ENCODE data around the gene CCDC187.

CCDC187 gene

DNA sequence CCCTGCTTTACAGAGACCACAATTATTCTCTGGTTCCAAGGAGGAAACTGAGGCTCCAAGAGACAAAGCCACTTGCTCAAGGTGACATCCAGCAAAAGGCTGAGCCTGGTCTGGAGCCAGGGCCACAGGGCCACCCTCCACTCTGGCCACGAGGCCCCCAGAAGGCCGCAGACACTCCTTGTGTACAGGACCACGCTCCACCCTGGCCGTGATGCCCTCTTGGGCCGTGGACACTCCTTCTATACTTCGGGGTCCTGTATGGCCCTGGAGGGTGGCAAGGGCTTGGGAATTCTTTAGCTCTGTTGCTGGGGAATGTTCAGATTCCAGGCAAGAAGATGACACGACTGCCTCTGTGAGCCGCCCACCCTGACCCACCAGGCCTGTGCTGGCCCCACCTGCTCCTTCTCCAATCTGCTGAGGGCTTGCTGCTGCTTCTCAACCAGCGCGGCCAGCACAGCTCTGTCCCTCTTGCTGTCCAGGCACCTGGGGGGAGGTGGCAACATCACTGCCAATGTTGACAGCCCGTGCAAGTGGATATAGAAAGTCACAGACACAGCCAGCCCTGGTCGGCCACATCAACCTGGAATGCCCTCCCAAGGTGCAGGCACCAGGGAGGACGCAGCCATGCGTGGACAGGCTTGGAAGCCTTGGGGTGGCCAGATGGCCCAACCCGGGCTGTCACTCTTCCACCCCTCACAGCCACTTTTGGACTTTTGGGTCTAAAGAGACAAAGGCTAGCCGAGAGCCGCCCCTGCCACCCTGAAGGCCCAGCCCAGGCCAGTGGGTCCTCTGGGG lies 38.1 kb downstream of the CCDC187 start:
- DNase-seq, result no peak

DNA sequence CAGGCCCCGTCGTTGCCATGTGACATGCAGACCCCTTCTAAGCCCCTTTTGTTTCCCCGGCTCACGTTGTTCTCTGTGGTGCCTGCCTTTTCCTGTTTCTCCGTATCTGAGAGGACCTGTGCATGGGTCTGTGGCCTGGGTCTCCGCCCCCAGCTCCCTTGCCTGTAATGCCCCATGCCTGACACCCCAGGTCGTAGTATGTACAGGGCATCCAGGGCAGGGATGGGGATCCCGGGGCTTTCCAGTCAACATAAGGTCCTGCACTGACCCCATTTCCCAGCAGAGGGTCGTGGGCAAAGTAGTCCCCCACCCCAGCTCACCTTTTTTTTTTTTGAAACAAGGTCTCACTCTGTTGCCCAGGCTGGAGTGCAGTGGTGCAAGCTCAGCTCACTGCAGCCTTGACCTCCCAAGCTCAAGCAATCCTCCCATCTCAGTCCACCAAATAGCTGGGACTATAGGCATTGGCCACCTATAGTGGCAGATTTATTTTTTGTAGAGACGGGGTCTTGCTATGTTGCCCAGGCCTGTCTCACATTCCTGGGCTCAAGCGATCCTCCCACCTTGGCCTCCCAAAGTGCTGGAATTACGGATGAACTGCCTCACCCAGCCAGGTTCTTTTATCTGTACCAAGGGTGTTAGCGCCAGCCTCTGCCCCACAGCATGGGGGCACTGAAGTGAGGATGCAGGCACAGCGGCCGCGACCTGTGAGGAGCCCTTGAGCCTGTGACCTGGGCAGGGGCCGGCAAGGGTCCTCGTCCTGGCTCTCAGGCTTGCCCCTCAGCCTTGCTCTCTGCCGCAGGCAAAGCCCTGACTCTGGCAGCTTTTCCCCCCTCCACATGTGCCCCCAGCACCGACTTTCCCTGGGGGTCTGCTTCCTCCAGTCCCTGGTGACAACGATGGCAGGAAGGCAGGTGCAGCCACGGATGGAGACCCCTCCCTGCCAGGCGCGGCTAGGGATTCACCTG lies 39.2 kb downstream of the CCDC187 start:
- no peak for DNase-seq

DNA sequence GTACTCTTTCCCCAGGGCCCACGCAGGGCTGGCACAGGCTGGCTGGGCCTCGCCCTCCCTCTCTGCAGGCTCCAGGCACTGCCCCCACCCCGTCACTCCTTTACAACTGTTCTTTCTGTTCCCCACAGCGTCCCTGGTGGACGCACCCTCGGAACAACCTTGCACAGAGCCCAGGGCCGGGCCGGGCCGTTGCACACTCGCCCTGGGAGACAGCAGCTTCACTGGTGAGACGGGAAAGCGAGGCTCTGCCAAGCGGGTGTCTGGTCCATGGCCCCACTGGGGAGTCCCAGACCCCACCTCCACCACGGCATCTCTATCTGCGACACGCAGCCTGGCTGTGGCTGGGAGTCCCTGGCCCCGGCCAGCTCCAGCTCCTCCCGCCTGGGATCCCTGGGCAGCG lies 39.9 kb downstream of the CCDC187 start:
- DNase-seq, result no peak

DNA sequence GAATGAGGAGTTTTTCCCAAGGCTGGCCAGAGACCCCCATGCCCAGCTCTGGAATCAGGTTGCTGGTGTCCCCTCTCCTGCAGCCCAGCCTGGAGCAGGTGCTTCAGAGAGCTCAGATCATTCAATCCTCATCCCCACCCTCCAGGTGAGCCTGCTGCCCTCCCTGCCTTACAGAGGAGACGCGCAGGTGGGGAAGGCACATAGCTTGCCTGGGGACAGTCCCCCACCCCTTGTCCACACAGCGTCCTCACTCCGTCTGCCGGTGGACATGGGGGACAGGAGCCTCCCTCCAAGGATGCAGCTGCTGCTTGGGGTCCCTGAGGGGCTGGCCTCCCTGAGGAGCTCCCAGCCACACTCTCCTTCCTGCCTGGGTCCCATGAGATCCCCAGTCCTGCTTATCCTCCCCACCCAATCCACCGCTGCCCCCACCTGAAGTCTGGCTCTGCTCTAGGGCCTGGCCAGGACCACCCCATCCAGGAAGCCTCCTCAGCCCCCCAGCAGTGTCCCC lies 41.2 kb downstream of the CCDC187 start:
- DNase-seq, result no peak

DNA sequence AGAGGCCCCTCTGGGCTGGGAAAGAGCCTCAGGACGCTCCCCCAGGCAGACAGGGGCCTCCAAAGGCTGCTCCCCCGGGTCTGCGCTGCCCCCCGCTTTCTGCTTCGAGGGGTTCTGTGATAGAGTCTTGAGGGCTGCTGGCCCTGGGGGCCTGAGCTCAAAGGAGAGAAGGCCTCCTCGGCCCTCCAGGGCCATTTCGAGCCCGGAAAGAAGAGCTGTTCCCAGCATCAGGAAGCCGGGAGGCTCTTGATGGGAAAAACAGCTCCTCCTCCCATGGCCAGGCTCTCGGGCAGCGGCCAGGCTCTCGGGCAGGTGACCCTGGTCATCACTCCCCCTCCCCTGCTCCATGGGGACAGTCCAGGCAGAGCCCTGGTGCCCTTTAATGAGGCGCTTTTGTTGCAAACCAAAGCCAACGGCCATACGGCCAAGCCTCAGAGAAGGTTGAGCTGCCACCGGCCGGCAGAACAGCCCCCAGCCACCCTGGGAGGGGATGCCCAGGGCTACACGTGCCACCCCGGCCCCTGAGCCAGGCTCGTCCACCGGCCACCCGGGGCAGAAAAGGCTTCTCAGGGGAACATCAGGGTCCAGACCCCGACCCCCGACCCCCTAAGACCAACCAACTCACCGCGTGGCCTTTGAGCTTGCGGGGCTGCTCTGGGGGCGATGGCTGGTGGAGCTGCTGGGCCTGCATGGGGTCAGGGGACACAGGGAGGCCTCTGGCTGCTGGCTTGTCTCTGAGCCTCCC lies 42.0 kb downstream of the CCDC187 start:
- no peak for DNase-seq

DNA sequence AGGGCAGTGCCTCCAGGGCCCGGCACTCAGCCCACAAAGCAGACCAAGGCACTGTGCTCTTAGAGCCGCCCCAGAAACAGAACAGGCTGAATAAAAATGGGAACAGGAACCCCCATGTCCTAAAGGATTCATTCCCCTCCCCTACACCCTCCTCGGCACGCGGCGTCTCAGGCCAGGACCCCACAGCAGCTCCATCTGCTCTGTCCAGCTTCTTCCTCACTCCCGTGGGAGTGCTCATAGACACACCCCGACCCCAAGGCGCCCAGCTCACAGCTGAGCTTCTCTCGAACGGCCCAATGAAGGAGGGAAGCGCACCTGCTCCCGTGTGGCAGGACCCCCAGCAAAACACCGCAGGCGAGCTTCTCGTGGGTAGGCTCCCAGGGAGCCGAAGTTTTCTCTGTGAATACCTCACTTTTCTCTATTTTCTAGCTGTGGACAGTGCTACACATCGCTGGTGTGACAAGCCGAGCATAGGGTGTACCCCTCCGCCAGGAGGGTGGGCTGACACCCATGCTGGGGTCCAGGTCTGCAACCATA lies 42.9 kb downstream of the CCDC187 start:
- DNase-seq, result no peak

DNA sequence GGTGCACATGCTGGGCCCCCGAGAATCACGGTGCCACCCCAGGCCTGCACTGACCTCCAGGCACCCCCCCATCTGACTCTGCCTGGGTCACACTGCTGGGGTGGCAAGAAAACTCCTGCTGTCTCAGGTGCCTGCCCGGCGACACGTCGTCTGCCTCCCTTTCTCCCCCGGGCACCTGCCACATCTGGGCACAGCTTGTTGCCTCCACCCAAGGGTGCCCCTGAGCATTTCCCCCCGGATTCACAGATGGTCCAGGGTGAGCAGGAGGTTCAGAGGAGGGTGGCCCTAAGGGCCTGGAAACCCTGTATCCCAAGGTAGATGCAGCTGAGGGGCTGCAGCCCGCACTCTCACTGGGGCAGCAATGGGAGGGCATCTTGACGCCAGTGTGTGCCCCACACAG lies 43.4 kb downstream of the CCDC187 start:
- DNase-seq, result no peak

DNA sequence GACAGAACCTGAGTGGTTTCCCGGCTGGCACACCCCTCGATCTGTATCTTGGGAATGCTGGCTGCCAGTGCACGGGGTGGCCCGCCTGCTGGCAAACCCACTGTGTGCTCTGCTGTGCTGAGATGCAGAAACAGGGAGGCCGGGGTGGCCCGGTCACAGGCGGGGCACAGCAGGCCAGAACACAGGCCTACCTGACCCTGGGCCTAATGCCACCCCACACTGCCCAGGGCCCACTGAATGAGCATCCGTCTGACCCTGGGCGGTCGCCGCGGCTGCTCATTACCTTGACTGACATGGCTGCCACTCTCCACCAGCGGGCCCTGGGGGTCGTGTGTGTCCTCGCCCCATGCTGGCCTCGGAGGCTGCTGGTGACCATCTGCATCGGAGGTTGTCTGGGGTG lies 44.1 kb downstream of the CCDC187 start:
- no peak for DNase-seq

DNA sequence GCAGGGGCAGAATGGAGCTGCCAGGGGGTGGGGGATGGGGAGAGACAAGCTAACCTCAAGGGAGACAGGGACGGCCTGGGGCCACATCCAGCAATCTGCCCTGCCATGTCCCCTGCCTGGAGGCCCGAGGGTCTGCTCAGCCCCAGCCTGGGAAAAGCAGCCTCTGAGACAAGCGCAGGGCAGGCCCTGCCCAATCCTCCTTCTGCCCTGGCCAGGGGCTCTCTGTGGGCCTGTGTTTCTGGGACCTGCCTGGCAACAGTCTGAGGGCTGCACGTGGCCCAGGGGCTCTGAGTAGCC lies 44.4 kb downstream of the CCDC187 start:
- no peak for DNase-seq

DNA sequence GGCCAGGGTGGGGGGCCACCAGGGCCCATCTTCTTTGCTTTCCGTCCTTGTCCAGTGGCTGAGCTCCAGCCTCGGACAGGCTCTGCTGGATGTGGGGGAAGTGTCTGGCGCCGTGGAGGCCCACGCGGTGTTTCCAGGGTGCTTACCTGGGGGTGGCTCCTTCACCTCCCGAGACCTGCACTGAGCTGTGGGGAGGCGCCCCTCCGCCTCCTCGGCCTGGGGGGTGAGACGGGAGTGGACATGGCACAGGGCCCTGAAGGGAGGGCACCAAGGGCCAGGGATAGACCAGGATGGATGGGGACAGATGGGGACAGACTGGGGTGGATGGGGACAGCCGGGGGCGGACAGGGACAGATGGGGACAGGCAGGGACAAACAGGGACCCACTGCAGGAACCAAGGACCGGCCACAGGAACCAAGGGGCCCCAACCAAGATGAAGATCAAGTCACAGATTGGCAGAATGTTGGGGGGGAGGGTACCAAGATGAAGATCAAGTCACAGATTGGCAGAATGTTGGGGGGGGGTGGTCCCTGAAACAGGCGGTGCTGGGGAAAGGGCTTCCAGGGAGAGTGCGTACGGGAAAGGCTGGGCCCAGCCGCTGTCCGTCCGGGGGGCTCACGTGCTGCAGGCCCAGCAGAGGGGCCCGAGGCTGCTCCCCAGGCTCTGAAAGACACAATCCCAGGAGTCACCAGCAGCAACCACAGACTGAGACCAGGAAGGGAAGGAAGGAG lies 44.9 kb downstream of the CCDC187 start:
- no peak for DNase-seq

DNA sequence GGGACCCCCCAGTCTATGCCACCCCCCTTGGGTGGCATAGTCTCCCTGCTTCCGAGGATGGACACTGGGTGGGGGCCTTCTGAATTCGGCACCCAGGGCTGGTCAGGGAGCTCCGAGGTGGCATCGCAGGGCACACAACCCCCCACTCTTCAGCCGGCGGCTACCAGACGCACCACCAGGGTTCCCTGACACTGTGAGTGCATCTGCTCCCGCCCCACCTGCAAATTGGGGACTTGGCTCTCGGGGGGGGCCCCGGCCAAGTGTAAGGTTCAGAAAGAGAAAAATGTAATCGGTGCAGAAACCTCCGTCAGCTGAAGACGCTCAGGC lies 45.6 kb downstream of the CCDC187 start:
- DNase-seq, result no peak

DNA sequence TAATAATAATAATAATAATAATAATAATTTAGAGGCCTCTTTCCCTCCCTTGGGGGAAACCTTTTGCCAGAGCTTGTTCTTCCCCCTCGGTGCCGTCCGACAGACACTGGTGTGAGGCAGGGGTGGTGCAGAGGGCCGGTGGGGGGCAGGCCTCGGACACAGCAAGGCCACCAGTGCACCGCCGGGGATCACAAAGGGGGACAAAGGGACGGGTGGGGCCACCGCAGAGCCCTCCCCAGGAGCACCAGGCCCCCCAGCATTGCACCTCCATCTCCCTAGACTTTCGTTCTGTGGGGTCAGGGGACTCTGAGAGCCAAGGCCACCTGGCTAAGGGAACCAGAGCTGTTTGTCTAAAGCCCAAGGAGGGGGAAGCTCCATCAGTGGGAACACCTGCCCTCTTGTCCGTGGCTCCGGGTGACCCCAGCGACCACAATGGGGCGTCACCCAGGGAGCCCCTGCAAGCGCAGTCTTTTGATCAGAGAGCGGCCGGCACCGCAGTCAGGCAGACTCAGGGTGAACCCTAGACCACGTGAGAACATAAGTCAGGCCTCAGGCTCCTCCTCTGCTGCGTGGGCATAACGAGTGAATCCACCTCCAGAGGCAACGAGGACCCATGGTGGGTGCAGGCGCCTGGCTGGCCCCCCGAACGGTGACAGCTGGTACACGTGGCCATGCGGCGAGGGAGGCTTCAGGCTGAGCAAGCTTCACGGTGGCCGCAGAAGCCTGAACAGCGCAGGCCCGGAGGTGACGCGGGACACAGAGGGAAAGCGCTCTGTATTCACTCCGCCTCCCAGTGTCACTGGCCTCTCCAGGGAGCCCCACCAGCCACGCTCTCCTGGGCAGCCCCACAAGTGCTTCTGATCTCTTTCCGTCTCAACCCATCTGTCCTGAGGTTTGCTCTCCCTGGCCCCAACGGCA lies 46.3 kb downstream of the CCDC187 start:
- DNase-seq, result no peak

DNA sequence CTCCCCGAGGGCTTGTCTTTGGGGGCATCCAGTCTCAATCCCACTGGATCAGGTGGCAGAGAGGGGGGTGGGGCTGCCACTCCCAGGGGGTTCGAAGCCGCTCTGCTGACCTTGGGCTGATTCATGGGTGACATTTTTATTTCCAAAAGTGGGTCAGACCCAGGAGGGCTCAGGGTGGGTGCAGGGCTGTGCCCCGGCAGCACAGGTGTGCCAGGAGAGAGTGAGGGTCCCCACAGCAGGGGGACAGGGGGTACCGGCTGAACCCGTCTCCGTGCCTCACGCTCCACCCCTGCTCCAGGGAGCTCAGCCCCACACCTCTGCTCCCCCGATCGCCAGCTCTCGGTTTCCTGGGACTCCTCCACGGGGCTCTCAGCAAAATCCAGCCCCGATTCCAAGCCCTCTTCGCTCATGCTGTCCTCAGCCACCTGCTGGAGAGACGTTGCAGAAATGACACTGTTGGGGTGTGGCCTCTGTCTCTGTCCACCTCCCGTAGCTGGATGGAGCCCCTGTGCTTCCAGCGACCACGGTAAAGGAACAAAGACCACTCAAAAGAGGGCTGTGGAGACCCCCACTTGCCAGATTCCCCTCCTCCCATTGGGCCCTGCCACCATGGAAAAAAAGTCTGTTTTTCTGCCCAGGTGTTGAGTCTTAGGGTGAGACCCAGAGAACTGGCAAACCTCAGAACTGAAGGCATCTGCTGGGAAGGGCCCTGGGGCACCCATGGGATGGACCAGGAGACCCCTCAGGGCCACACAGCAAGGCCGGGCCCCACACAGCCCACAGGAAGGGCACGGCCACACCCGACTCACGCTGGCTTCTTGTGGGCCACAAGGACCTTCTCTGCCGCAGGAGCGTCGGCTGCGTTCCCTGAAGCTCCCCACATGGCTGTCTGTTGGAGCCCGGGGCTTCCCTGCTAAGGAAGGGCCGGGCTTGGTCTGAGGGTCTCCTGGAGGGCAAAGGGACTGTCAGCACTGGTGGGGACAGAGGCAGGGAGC lies 47.7 kb downstream of the CCDC187 start:
- no peak for DNase-seq

DNA sequence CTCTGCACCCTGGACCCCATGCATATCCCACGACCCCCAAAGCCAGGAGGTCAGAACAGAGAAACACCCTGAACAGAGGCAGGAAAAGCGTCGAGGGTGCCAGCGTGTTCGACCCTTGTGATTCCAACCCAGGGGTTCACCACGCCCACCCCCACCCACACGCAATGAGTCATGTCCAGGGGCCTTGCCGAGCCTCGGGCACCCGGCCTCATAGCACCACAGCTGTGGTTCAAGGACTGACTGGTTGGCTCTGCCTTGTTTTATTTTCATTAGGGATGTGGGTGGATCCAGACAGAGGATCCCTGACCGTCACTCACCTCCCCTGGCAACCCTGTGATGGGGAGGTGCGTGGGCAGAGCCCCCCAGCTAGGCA lies 48.7 kb downstream of the CCDC187 start:
- DNase-seq, result no peak

DNA sequence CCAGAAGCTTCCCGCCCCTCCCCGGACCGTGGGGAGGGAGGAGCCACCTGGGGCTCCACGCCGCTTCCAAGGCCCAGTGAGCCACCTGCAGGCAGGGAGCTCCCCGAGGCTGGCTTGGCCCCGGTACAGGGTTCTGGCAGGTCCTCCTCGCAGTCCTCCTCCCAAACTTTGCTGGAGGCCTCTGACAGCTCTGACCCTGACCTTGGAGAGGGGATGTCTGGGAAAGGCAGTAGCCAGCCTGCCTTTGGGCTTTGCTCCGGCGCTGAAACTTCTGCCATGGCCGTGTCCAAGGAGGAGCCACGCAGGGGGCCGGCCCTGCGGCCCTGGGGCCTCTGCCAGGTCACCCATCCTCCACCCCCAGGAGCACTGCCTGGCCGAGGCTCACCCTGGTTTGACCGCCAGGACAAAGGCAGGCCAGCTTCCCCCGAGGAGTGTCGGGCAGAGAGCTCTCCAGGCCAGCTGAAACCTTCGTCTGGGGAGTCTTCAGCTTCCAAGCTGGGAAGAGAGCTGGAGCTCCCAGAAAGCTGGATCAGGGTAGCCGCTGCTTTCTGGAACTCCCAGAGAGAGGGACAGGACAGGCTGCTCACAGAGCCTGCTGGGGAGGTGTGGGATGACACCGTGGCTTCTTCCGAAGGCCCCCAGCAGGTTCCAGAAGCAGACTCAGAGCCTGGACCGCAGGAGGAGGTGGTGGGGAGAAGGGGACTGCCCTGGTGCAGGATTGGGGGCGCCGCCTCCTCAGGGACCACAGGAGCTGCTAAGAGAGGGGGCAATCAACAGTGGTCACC lies 49.3 kb downstream of the CCDC187 start:
- no peak for DNase-seq

DNA sequence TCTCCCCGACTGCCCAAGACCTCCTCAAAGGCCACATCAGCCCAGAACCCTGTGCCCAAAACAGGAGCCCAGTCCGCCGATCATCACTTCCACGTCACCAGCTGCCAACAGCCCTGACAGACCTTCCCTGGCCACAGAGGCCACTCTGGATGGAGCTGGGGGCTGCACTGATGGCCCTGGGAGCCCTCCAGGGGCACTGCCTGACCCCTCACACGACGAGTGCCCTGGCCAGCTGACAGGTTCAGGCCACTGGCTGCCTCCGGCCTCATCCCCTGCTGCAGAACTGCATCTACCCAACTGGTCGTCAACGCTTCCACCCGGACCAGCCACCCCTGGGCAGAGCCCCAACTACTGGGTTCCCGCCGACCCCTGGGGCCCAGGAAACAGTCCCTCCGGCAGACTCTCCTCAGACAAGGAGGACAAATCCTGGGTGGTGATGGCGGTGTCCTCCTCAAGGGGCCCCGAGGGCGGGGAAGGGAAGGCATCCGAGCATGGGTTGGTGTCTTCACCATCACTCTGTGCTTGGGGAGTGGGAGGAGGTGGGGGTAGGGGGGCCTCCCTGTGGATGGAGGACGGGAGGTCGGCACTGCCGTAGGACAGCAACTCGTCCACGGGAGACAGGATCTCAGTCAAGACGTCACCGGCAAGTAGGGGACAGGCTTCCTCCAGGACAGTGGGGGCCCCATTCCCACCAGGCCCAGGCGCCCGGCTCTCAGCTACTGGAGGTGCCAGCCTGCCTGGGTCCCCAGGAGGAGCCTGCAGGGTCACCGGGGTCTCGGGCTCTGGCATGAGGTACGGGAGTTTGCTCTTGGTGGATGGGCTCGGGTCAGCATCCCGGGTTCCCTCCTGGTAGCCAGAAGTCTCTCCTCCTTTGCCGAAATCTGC lies 50.4 kb downstream of the CCDC187 start:
- DNase-seq, result no peak

DNA sequence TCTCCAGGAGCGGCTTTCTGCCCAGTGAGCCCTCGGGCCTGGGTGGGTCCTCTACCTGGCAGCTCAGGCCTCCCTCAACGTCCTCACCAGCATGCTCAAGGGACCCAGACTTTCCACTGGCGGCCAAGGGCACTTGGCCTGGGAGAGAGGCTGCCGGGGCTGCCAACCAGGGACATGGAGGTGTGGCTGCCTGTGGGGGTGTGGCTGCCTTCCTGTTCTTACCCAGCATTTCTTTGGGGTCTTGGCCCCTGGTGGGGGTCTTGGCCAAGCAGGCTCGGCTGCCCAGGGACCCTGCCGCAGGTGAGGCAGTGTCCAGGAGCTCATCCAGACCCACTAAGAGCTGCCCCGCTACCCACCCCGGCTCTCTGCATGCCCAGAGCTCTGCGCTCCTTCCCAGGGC lies 51.0 kb downstream of the CCDC187 start:
- DNase-seq, result no peak

DNA sequence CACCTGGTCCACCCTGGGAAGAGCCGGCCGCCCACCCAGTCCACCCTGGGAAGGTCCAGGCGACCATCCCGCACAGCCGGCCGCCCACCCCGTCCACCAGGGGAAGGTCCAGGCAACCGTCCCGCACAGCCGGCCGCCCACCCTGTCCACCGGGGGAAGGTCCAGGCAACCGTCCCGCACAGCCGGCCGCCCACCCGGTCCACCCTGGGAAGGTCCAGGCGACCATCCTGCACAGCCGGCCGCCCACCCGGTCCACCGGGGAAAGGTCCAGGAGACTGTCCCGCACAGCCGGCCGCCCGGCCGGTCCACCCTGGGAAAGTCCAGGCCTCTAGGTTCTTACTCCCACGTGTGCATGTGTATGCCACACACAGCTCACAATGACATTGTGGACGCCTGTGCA lies 51.6 kb downstream of the CCDC187 start:
- DNase-seq, result no peak

All from activated gamma-delta T cell (primary cell).